HG02623 (cell line): ENCODE data around the gene SLFNL1.
A peak's percentile ranks its signal among the peaks of the same experiment; 100 is the strongest.

Experiments
- ATAC-seq: cut with Tn5 transposase; IDR thresholded peaks from one replicate; pipeline ENCODE4 v1.9.1; 2021; ENCODE audit warnings: moderate library complexity; ENCODE audit not compliant: unreplicated experiment

Gene SLFNL1

DNA sequence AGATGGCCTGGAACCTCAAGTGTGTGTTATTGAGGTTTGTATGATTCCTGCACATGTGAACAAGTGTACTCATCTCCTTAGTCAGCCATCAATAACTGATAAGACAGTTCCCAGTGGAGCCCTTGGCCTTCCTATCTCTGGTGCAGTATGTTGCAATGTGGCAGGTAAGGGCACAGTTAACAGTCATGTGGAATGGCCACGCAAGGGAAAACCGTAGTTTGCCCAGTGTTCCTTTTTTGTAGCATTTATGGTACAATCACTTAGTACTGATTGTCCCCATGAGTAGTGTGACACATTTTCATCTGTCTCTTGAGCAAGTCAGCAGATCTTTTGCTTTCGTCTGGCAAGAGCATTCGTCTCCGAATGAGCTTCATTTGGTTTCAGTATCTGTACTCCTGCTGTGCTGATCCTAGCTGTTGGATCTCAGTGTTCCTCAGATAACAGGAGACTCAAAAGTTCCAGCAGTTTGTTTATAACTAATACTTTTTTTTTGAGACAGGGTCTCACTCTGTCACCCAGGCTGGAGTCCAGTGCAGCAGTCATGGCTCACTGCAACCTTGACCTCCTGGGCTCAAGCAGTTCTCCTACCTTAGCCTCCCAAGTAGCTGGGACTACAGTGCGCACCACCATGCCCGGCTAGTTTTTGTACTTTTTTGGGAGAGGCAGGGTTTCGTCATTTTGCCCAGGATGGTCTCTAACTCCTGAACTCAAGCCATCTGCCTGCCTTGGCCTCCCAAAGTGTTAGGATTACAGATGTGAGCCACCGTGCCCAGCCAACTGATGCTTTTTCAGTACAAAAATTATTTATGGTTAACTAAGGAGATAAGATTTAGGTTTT, 33.9 kb downstream of the SLFNL1 start:
- no peak for ATAC-seq

DNA sequence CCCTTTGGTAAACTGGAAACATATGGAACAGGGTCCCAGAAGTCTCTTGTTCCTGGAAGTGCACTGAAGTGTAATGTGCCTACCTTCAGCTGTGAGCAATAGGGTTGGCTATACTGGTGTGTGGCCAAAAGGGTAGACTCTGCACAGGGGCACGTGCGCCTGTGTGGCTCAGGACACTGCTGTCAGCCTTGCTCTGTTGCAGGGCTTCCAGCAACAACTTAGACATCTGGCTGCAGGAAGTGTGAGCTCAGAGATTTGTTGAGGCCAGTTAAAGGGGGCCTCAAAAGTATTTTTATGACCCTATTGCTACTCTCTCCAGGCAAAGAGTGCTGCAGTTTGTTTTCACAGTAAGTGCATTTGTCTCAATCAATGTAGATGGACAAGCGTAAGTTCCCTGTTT, 34.6 kb downstream of the SLFNL1 start:
- no peak for ATAC-seq

DNA sequence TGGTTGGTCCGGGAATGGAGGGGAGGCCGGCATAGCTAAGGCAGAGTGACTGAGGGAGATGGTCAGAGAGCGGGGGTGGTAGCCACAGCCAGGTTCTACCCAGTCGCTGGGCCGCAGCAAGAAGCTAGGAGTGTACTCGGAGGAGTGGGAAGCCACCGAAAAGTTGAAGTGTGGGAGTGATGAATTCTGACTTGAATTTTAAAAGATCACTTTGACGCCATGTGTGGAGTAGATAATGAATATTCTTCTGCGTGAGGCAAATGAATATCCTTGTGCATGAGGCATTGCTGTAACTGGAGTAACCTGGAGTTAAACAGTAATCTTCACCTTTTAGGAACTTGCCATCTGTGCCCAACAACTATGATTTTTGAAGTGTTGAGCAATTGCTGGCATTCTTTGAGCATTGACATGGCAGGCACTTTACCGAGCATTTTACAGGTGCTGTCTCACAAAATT, 35.2 kb downstream of the SLFNL1 start:
- no peak for ATAC-seq

GRCh38 chr1:40985875-40986274, 35.6 kb downstream of the SLFNL1 start:
- ATAC-seq = no peak

DNA sequence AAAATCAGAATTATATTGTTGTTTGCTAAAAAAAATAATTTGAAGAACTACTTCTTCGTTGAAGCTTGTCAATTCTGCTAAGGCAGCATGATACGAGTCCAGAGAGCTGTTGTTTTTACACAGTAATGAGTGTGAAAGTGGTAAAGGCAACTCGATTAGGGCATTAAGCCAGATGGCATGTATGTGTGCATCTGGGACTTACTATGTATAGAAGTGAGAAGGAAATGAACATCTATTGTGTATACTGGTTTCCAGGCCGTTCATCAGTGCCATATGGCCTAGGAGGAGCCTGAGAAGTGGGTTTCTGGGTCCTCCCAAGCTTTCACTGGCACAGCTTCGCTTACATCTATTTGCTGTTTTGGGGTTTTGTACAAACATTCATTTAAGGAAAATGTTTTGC, 36.4 kb downstream of the SLFNL1 start:
- no peak for ATAC-seq

- no peak for ATAC-seq
These were observed 37.0 kb downstream of the SLFNL1 start for GRCh38 chr1:40984531-40984930.

GRCh38 chr1:40984066-40984465, 37.5 kb downstream of the SLFNL1 start:
- no peak for ATAC-seq

DNA sequence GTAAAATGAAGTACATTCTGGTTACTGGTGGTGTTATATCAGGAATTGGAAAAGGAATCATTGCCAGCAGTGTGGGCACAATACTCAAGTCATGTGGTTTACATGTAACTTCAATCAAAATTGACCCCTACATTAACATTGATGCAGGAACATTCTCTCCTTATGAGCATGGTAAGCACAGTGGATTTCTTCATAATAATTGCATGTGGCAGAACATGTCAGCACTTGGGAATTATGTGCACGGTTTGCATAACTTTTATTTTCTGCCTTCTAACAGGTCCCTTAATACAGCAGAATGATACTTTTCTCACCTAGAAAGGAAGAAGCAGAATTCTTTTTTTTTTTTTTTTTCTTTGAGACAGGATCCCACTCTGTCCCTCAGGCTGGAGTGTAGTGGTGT, 38.2 kb downstream of the SLFNL1 start:
- ATAC-seq = no peak

DNA sequence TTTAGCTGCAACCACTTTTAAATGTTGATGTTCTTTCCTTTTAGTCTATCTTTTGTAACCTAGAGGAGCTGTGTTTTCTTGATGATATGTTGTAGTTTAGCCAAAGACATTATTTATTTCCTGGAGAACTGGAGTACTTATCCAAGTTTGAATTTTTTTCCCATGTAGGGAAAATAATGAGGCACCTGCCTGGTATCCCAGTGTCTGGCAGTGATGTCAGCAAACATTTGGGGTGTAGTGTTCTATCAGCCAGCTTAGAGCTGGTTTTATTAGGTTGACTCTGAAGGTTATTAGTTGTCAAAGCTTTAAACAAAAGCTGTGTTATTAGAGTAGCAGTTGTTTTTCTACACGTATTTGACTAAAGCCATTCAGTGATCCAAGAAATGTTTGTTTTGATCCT, 38.8 kb downstream of the SLFNL1 start:
- no peak for ATAC-seq

DNA sequence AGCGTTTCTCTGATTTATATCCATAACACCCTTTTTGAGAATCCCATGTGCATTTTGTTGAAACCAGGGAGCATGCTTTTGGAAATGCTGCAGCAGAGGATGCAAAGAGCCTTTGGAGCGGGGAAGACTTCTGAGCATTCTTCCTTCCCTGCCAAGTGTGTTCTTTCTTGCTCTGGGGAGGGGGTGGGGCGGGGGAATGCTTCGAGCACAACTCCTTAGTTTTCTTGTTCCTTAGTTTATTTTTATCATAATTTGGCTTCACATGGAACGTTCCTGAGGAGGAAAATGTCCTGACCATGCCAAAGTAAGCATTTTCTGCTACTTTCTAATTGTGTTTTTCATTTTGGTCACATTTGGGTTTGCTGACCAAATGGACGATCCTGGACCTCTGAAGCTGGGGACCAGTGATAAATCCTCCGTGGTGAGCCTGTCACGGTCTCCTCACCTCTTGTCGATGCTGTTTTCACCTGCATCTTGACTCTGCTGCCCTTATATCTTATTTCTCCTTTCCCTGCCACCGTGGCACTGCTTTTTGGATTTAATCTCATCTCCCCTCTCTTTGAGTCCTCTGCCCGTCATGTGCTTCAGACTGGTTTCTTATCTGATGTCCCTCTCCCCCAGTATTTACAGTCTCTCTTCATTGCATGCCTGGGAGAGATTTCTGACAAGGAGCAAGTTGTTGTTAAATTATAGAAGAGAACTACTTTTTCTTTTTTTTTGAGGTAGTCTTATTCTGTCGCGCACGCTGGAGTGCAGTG, 39.7 kb downstream of the SLFNL1 start:
- ATAC-seq = no peak

- ATAC-seq = peak; percentile 5
These were observed 40.9 kb downstream of the SLFNL1 start for GRCh38 chr1:40980453-40981121.

- peak; percentile 19 for ATAC-seq
These were observed 41.5 kb downstream of the SLFNL1 start for GRCh38 chr1:40980068-40980452.

- ATAC-seq = peak; percentile 88
These were observed 42.1 kb downstream of the SLFNL1 start, which contains the start of gene CTPS1 for GRCh38 chr1:40979241-40980067. CTPS1 (plus strand) TSS chr1:40979696; CDS start chr1:40983291, 3,595 bp downstream.

DNA sequence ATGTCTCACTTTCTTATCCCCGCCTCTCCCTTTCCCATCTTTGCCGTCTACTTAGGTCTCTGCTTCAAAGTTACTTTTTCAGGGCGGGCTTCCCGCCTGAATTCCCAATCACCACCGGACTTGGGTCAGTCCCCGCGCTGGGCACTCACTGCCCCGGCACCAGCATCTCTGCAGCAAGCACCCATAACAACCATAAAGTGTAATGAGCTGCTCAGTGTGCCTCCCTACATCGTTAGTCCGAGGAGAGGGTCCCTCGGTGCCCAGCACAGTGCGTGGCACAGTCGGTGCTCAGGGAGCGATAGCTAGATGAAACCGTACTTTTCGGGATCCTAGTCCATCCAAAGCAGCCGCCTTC, 42.7 kb downstream of the SLFNL1 start:
- ATAC-seq = no peak

- ATAC-seq = no peak
These were observed 43.8 kb downstream of the SLFNL1 start for GRCh38 chr1:40977716-40978115.

DNA sequence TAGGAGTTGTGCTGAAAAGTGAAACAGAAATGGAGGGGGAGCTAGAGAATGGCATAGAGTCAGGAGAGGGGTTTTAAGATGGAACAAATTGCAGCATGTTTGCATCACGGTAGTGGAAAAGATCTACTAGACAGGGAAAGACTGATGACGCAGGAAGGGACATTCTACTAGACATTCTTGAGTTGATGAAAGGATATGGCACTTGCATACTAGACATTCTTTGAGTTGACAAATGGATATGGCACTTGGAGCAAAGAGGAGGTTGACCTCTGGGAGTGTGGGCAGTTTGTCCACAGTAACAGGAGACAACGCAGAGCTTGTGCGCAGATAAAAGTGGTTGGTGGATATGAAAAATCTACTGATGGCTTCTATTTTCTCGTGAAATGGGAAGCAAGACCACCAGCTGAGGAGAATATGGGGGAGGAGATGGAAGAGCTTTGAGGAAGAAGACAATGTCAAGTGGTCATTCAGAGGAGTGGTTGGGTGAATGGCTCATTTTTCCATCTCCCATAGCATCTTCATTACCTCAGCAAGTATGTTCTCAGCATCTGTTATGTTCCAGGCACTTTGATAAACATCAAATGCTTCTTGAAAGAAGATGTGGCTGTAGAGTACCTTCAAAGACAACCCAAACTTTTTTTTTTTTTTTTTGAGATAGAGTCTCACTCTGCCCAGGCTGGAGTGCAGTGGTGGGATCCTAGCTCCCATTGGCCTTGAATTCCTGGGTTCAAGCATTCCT, 44.4 kb downstream of the SLFNL1 start:
- ATAC-seq = no peak

DNA sequence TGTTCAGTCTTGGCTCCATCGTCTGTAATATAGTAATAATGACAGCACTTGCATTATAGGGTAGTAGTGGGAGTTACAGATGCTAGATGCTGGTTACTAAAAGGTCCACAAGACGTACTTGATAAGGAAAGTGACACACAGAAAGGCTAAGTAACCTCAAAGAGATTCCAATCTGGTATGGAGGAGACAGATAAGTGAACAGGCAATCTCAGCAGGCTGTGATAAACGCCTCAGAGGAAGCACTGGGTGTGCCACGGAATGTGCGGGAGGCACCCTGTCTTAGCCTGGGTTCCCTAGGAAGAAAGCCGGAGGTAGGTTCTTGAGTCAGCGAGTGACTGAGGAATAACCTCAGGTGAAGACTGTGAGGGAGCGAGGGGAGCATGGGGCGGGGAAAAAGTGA, 46.6 kb downstream of the SLFNL1 start:
- no peak for ATAC-seq

DNA sequence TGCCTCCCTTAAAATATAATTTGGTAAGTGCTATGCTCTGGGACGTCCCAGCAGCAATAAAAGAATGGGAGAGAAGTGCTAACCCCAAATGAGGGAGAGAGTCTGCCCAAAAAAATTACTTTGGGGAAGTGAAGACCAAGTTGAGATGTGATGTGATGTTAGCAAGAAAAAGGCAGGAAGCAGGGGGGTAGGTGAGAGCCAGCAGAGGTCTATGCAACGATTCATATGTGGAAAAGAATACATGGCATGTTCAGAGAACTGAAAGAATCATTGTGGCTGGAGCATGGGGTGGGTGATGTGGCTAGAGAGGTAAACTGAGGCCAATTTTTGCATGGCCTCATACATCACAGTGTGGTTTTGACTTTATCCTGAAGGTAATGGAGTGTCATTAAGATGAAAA, 47.6 kb downstream of the SLFNL1 start:
- no peak for ATAC-seq

DNA sequence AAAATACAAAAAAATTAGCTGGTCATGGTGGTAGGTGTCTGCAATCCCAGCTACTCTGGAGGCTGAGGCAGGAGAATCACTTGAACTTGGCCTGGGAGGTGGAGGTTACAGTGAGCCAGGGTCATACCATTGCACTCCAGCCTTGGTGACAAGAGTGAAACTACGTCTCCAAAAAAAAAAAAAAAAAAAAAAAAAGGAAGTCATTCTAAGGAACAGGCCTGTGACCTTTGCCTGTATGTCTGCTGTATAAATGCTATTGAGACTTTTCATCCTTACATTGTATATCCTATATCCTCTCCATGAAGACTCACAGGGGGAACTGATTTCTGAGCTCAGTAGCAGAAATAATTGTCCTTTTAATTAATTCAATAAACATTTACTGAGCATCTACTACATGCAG, 49.6 kb downstream of the SLFNL1 start:
- no peak for ATAC-seq

GRCh38 chr1:40969445-40969844, 52.1 kb downstream of the SLFNL1 start:
- no peak for ATAC-seq
